Smooth muscle cell (in vitro differentiated cells): ENCODE results near the gene MCUB. TPM values are rescaled to one million over a fixed set of nuclear protein-coding genes. Genes with fewer than 3 reads are reported as not detected.

Experiments used
- DNase-seq: peaks from one replicate; lab custom pipeline; 2025; ENCODE audit not compliant: unreplicated experiment; lab: John Stamatoyannopoulos, UW
- H2AFZ ChIP-seq: fragments of 200-600 bp; sonication (generic); 2 replicates; pipeline ENCODE4 v1.6.0; 2016; ENCODE audit warnings: antibody characterized with exemption, low read depth, mild to moderate bottlenecking
- H3F3A ChIP-seq: fragments of 200-600 bp; sonication (generic); 2 replicates; pipeline ENCODE4 v1.6.0; 2017; ENCODE audit warnings: antibody characterized with exemption, low read depth
- H3K27ac ChIP-seq: fragments of 200-600 bp; sonication (generic); 2 replicates; pipeline ENCODE4 v1.5.1; 2016; ENCODE audit warnings: low read depth, mild to moderate bottlenecking
- H3K27me3 ChIP-seq: fragments of 200-600 bp; sonication (generic); 2 replicates; pipeline ENCODE4 v1.6.1; 2016; ENCODE audit warnings: low read depth, mild to moderate bottlenecking
- H3K36me3 ChIP-seq: fragments of 200-600 bp; sonication (generic); 2 replicates; pipeline ENCODE4 v1.5.1; 2016; ENCODE audit warnings: low read depth
- H3K4me1 ChIP-seq: fragments of 200-600 bp; sonication (generic); 2 replicates; pipeline ENCODE4 v1.5.1; 2016; ENCODE audit warnings: low read depth
- H3K4me2 ChIP-seq: fragments of 200-600 bp; sonication (generic); 2 replicates; pipeline ENCODE4 v1.6.0; 2016; ENCODE audit warnings: mild to moderate bottlenecking
- H3K4me3 ChIP-seq: fragments of 200-600 bp; sonication (generic); 2 replicates; pipeline ENCODE4 v1.5.1; 2016; ENCODE audit warnings: mild to moderate bottlenecking
- H3K79me2 ChIP-seq: fragments of 200-600 bp; sonication (generic); 2 replicates; pipeline ENCODE4 v1.6.0; 2016; ENCODE audit warnings: low read depth, mild to moderate bottlenecking
- H3K9ac ChIP-seq: fragments of 200-600 bp; sonication (generic); 2 replicates; pipeline ENCODE4 v1.6.0; 2016; ENCODE audit warnings: low read depth
- H3K9me3 ChIP-seq: fragments of 200-600 bp; sonication (generic); replicated peaks from 2 replicates; pipeline ENCODE4 v1.5.1; 2016; ENCODE audit warnings: low read depth
- H4K20me1 ChIP-seq: fragments of 200-600 bp; sonication (generic); 2 replicates; pipeline ENCODE4 v1.6.0; 2016; ENCODE audit warnings: low read depth
- CTCF ChIP-seq: fragments of 200-600 bp; sonication (generic); IDR thresholded peaks from 2 replicates; pipeline ENCODE4 v1.5.1; 2017; ENCODE audit warnings: borderline replicate concordance, mild to moderate bottlenecking, antibody characterized with exemption; ENCODE audit not compliant: insufficient read depth, poor library complexity, severe bottlenecking
- WGBS: methylation state at CpG from one replicate; pipeline ENCODE4 v1.1.7; 2016; ENCODE audit warnings: low lambda C conversion rate; 5-methylcytosine and 5-hydroxymethylcytosine counted together
- polyA plus RNA-seq: library from polyadenylated mRNA; unstranded; fragments of >200 nt; fragmentation: Nextera tagmentation; extraction: Ambion mirVana; gene quantifications from 2 replicates; pipeline ENCODE4 v1.2.1, GENCODE V29; 2016
- total RNA-seq: library from RNA; depleted of rRNA; stranded (reverse); fragments of >200 nt; gene quantifications from 2 replicates; pipeline ENCODE4 v1.2.3, GENCODE V29; 2014

Gene MCUB
- total and polyA plus RNA-seq, 2 experiments from 2014 or later: 2.6 to 6.4 TPM

DNA sequence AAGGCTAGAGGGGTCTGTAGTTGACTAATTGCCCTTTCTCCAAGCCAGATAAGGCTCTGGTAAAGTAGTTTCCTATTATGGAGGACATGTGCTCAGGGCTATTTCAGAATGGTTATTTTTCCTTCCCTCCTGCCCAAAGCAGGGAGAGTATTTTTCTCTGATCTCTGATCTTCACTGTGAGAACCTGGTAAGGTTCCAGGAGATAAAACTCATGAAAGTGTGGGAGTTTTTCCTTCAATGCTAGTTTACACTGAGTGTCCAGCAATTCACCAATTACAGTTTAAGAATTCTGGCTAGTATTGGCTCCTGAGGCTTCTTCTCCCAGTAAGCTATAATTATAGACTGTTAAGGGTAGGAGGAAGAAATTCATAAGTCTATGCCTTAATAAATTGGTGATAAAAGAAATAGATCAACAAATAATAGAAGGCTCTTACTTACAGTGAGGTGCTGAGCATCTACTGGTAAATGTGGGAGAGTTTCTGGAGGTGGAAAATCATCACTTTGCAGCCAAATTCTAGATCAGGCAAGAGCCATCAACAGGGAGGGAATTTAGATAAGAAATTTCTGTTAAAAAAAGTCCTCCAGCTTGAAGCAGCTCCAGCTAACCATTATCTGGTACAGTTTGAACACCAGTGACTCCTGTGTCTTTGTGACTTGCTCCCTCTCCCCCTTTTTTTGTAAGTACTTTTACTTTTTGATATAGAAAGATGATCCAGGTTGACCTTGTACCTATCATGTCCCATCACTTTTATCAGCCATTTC is 112.3 kb downstream of the MCUB start:
- Histone ChIP-seq H3K79me2 (no peaks in the 10 kb centered on the region), H3K9me3 (peaks cover 6% of the 10 kb centered on the region), H3K27ac (no peak overlapping the region), H4K20me1 (no peaks in the 10 kb centered on the region), H3K36me3 (no peaks in the 10 kb centered on the region), H2AFZ (no peak overlapping the region), H3K27me3 (no peaks in the 10 kb centered on the region), H3K9ac (no peak overlapping the region), H3K4me1 (no peaks in the 10 kb centered on the region), H3F3A (no peaks in the 10 kb centered on the region), H3K4me2 (no peak overlapping the region), H3K4me3 (no peak overlapping the region)
- no peak for DNase-seq
- TF ChIP-seq CTCF: no peak

- Histone ChIP-seq H3K4me2 (no peak overlapping the region), H3K27me3 (no peaks in the 10 kb centered on the region), H3K27ac (no peak overlapping the region), H3K36me3 (no peaks in the 10 kb centered on the region), H3F3A (no peaks in the 10 kb centered on the region), H2AFZ (no peak overlapping the region), H3K4me1 (no peaks in the 10 kb centered on the region), H3K9ac (no peak overlapping the region), H3K4me3 (no peak overlapping the region), H4K20me1 (no peaks in the 10 kb centered on the region), H3K79me2 (no peaks in the 10 kb centered on the region), H3K9me3 (peaks cover 6% of the 10 kb centered on the region)
- no peak for TF ChIP-seq CTCF
- 97% methylated on average over 1 of the region's 1 CpG for WGBS
- DNase-seq: no peak
These were observed 113.3 kb downstream of the MCUB start for GRCh38 chr4:109673303-109673702.

GRCh38 chr4:109675181-109675580 is 115.1 kb downstream of the MCUB start:
- Histone ChIP-seq H3K4me1 (no peaks in the 10 kb centered on the region), H3K79me2 (no peaks in the 10 kb centered on the region), H4K20me1 (no peaks in the 10 kb centered on the region), H3K27me3 (no peaks in the 10 kb centered on the region), H3K9ac (no peak overlapping the region), H3K27ac (no peak overlapping the region), H3F3A (no peaks in the 10 kb centered on the region), H3K9me3 (peaks cover 6% of the 10 kb centered on the region), H3K4me2 (no peak overlapping the region), H3K36me3 (no peaks in the 10 kb centered on the region), H3K4me3 (no peak overlapping the region), H2AFZ (no peak overlapping the region)
- WGBS: 92% methylated on average over 3 of the region's 3 CpGs
- no peak for DNase-seq
- TF ChIP-seq CTCF: no peak

DNA sequence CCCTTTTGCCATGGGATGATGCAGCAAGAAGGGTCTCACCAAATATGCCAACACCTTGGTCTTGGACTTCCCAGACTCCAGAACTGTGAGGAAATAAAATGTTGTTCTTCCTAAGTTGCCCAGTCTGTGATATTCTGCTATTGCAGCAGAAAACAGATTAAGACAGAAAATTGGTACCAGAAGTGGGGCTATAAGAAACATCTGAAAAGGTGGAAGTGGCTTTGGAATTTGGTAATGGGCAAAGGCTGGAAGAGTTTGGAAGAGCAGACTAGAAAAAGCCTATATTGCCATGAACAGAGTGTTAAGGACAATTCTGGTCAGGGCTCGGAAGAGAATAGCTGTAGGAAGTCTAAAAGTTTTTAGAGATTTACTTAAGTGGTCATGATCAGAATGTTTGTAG is 115.8 kb downstream of the MCUB start:
- no peaks in the 10 kb centered on the region for H3K4me1 ChIP-seq
- no peaks in the 10 kb centered on the region for H3K27me3 ChIP-seq
- H3K9ac ChIP-seq: no peak overlapping the region
- no peaks in the 10 kb centered on the region for H3F3A ChIP-seq
- no peaks in the 10 kb centered on the region for H3K79me2 ChIP-seq
- no peak overlapping the region for H3K4me3 ChIP-seq
- H3K27ac ChIP-seq: no peak overlapping the region
- WGBS: 94% methylated on average over 1 of the region's 1 CpG
- no peak for DNase-seq
- no peaks in the 10 kb centered on the region for H3K36me3 ChIP-seq
- TF ChIP-seq CTCF: no peak
- H2AFZ ChIP-seq: no peak overlapping the region
- H3K4me2 ChIP-seq: no peak overlapping the region
- H4K20me1 ChIP-seq: no peaks in the 10 kb centered on the region
- H3K9me3 ChIP-seq: peaks cover 6% of the 10 kb centered on the region
